ENCODE results near the gene DPEP3.

- TF ChIP-seq ZNF274 (IDR thresholded peaks at IDR 0.05; ENCODE audit: low read depth, low read length): no peak
- TF ChIP-seq YY1 (IDR thresholded peaks at IDR 0.05; ENCODE audit: insufficient read depth, insufficient read length): no peak
Measured at GRCh38 chr16:67959536-67960329, 20.6 kb downstream of the DPEP3 start.
